Stomach (tissue), 4 donors: ENCODE data around the gene DGCR8.

Source experiments
- CTCF ChIP-seq, 7 experiments: fragments of 450-650 bp in 4 of 7; fragments of 200-600 bp in 3 of 7; sonication (generic) in 3 of 7; IDR thresholded peaks; one replicate each; pipeline ENCODE4 v1.5.1; 2016 to 2019; ENCODE audit warnings: antibody characterized with exemption in 7 of 7, control low read depth in 2 of 7, mild to moderate bottlenecking in 1 of 7
- POLR2A ChIP-seq, 4 donors: fragments of 450-650 bp; IDR thresholded peaks; one replicate each; pipeline ENCODE4 v1.6.1; 2016; ENCODE audit warnings: antibody characterized with exemption in 4 of 4, control low read depth in 2 of 4, mild to moderate bottlenecking in 1 of 4, moderate library complexity in 1 of 4
- POLR2AphosphoS5 ChIP-seq, 3 donors: sonication (generic); formaldehyde crosslinking; IDR thresholded peaks; one replicate each; pipeline ENCODE4 v1.6.1; 2016; ENCODE audit warnings: antibody characterized with exemption in 3 of 3

DNA sequence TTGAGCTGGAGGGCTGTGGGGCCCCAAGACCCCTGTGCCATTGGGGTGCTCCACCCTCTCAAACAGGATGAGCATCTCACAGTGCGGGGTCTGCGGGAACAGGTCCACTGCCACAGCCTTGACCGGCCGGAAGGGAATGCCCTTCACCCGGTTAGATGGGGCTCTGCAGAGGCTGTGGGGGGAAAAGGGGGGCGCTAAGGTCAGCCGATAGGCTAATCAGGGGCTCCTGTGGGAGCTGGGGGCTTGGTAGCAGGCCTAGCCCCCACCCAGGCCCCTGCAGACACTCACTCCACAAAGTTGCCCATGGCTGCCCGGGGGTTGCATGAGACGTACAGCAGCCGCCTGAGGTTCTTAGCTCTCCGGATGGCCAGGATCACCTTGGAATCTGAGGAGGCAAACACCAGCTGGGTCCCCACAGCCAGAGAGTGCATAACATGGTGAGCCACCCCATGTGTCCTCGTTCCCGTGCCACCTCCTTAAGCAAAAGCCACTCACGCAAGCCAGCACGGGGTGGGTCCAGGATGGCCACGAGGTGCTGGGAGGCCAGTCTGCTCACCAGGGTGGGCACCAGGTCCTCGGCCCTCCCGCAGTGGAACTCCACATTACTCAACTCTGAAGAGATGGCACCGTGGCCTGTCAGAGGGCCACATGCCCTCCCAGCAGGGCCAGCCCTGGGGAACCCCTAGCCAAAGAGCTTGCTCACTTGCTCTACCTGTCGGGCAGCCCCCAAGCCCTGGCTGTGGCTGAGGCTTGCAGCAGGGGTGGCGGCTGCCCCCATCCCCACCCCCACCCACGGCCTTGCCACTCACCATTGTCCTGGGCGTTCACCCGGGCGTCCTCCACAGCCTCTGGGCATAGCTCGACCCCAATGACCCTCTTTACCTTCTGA is 32.8 kb downstream of the DGCR8 start:
- TF ChIP-seq POLR2AphosphoS5 (IDR thresholded peaks at IDR 0.05) (no peak), CTCF (IDR thresholded peaks at IDR 0.05) (no peak), POLR2A (IDR thresholded peaks at IDR 0.05) (no peak)
